H1 (cell line): ENCODE data around the gene DCUN1D4. TPM values are rescaled to one million over a fixed set of nuclear protein-coding genes. Genes with fewer than 3 reads are reported as not detected.

Experiments
- CTCF ChIA-PET: fragments of 300-600 bp; sonication (Branson Sonifier 250); formaldehyde crosslinking; loops from one replicate; lab custom pipeline; 2021; ENCODE audit not compliant: partially characterized antibody; lab: Charles Lee
- POLR2A ChIA-PET: fragments of 300-600 bp; sonication (Branson Sonifier 250); formaldehyde crosslinking; loops from one replicate; lab custom pipeline; 2021; ENCODE audit warnings: inconsistent platforms; ENCODE audit not compliant: partially characterized antibody; lab: Charles Lee
- DNase-seq, 2 experiments: peaks; one replicate each; pipeline versions ENCODE4 v3.0.0 to v3.0.0-alpha.2; 2010 to 2022; ENCODE audit warnings: low spot score in 2 of 2, low read depth in 1 of 2, mixed read lengths in 1 of 2
- FAIRE-seq: peaks from 2 replicates; lab custom pipeline; 2011; peaks lifted over from hg19 to GRCh38; lab: Jason Lieb, UNC
- H2AFZ ChIP-seq: 2 replicates; pipeline ENCODE4 v1.8.1; 2012; ENCODE audit warnings: low read length, inconsistent platforms
- H2AK5ac ChIP-seq: 2 replicates; pipeline ENCODE4 v1.6.1; 2013; ENCODE audit warnings: low read depth, low read length
- H2BK120ac ChIP-seq: replicated peaks from 2 replicates; pipeline ENCODE3; 2013; ENCODE audit warnings: low read depth, low read length, inconsistent platforms
- H2BK12ac ChIP-seq: 2 replicates; pipeline ENCODE4 v1.6.1; 2013; ENCODE audit warnings: low read depth, low read length
- H2BK15ac ChIP-seq: 2 replicates; pipeline ENCODE4 v1.6.1; 2013; ENCODE audit warnings: low read length
- H2BK20ac ChIP-seq: 2 replicates; pipeline ENCODE4 v1.6.1; 2013; ENCODE audit warnings: low read length
- H2BK5ac ChIP-seq: 2 replicates; pipeline ENCODE4 v1.6.1; 2013; ENCODE audit warnings: low read depth, low read length
- H3K14ac ChIP-seq: 2 replicates; pipeline ENCODE4 v1.6.1; 2013; ENCODE audit warnings: inconsistent platforms; ENCODE audit not compliant: insufficient read length
- H3K18ac ChIP-seq: 2 replicates; pipeline ENCODE4 v1.6.1; 2013; ENCODE audit warnings: low read length; ENCODE audit errors: extremely low read depth
- H3K23ac ChIP-seq: 2 replicates; pipeline ENCODE4 v1.6.1; 2013; ENCODE audit warnings: inconsistent platforms; ENCODE audit not compliant: insufficient read length
- H3K23me2 ChIP-seq: 2 replicates; pipeline ENCODE4 v1.6.1; 2013; ENCODE audit warnings: low read depth, low read length
- H3K27ac ChIP-seq: 2 replicates; pipeline ENCODE4 v1.6.1; 2011; ENCODE audit warnings: low read depth, low read length, inconsistent platforms
- H3K27me3 ChIP-seq, 4 experiments: replicated peaks in 1 of 4; 1 replicate in 1 of 4; 2 replicates in 3 of 4; pipeline versions ENCODE4 v1.6.1 to v1.8.1; 2011 to 2013; ENCODE audit warnings: low read length in 3 of 4, mild to moderate bottlenecking in 3 of 4, inconsistent platforms in 2 of 4, mixed read lengths in 2 of 4, moderate library complexity in 1 of 4; ENCODE audit not compliant: control insufficient read depth in 3 of 4, insufficient read depth in 3 of 4; ENCODE audit errors: extremely low read depth in 1 of 4
- H3K36me3 ChIP-seq, 4 experiments: 2 replicates each; pipeline versions ENCODE4 v1.6.1 to v1.8.1; 2011 to 2013; ENCODE audit warnings: mild to moderate bottlenecking in 4 of 4, low read length in 3 of 4, moderate library complexity in 2 of 4, control low read depth in 1 of 4, inconsistent platforms in 1 of 4; ENCODE audit not compliant: insufficient read depth in 4 of 4, control insufficient read depth in 2 of 4
- H3K4ac ChIP-seq: replicated peaks from 2 replicates; pipeline ENCODE3; 2013; ENCODE audit warnings: low read length, low read depth, mixed read lengths, inconsistent platforms; ENCODE audit not compliant: insufficient read length
- H3K4me1 ChIP-seq, 4 experiments: replicated peaks in 1 of 4; 1 replicate in 1 of 4; 2 replicates in 3 of 4; pipeline versions ENCODE4 v1.6.1 to v1.8.1; 2011 to 2013; ENCODE audit warnings: low read length in 3 of 4, inconsistent platforms in 2 of 4, mixed read lengths in 1 of 4; ENCODE audit not compliant: insufficient read depth in 4 of 4, control insufficient read depth in 3 of 4
- H3K4me2 ChIP-seq, 2 experiments: 2 replicates each; pipeline versions ENCODE4 v1.6.1 to v1.8.1; 2011 to 2013; ENCODE audit warnings: low read depth in 2 of 2, low read length in 2 of 2, control low read depth in 1 of 2, inconsistent platforms in 1 of 2, mild to moderate bottlenecking in 1 of 2; ENCODE audit not compliant: insufficient read depth in 1 of 2
- H3K4me3 ChIP-seq, 4 experiments: fragments of 200-600, 300-600 bp in 1 of 4; sonication (generic), shearing (Covaris generic), sonication (Bioruptor Twin) in 1 of 4; 2 replicates each; pipeline versions ENCODE4 v1.5.1 to v1.8.1; 2011 to 2016; ENCODE audit warnings: low read length in 4 of 4, low read depth in 3 of 4, control low read depth in 2 of 4, inconsistent platforms in 2 of 4, mild to moderate bottlenecking in 2 of 4, mixed read lengths in 1 of 4, moderate library complexity in 1 of 4; ENCODE audit not compliant: insufficient read depth in 2 of 4; ENCODE audit errors: extremely low read depth in 1 of 4
- H3K56ac ChIP-seq: replicated peaks from 2 replicates; pipeline ENCODE3; 2013; ENCODE audit warnings: low read depth, mild to moderate bottlenecking, mixed read lengths, low read length, inconsistent platforms; ENCODE audit not compliant: insufficient read length
- H3K79me1 ChIP-seq: 2 replicates; pipeline ENCODE4 v1.6.1; 2013; ENCODE audit warnings: low read depth, low read length, control low read depth
- H3K79me2 ChIP-seq, 2 experiments: 2 replicates each; pipeline versions ENCODE4 v1.6.1 to v1.8.1; 2012 to 2013; ENCODE audit warnings: low read length in 2 of 2, mild to moderate bottlenecking in 2 of 2, inconsistent platforms in 1 of 2; ENCODE audit not compliant: insufficient read depth in 2 of 2, control insufficient read depth in 1 of 2
- H3K9ac ChIP-seq, 4 experiments: replicated peaks in 1 of 4; 1 replicate in 1 of 4; 2 replicates in 3 of 4; pipeline versions ENCODE4 v1.6.1 to v1.8.1; 2011 to 2013; ENCODE audit warnings: low read depth in 3 of 4, low read length in 3 of 4, control low read depth in 2 of 4, mild to moderate bottlenecking in 2 of 4, moderate library complexity in 2 of 4, inconsistent platforms in 1 of 4; ENCODE audit errors: extremely low read depth in 1 of 4
- H3K9me3 ChIP-seq, 2 experiments: 2 replicates each; pipeline versions ENCODE4 v1.6.1 to v1.8.1; 2012 to 2013; ENCODE audit warnings: mild to moderate bottlenecking in 2 of 2, moderate library complexity in 2 of 2, control low read depth in 1 of 2, inconsistent platforms in 1 of 2, low read depth in 1 of 2, low read length in 1 of 2, mixed read lengths in 1 of 2; ENCODE audit not compliant: insufficient read depth in 2 of 2
- H4K20me1 ChIP-seq, 2 experiments: replicated peaks in 1 of 2; 2 replicates each; pipeline versions ENCODE3 to v1.8.1; 2011 to 2013; ENCODE audit warnings: inconsistent platforms in 2 of 2, low read length in 2 of 2, mild to moderate bottlenecking in 1 of 2; ENCODE audit not compliant: insufficient read depth in 2 of 2, control insufficient read depth in 1 of 2
- H4K5ac ChIP-seq: 2 replicates; pipeline ENCODE4 v1.6.1; 2013; ENCODE audit warnings: low read length, low read depth, mixed read lengths, inconsistent platforms; ENCODE audit not compliant: insufficient read length
- H4K8ac ChIP-seq: 2 replicates; pipeline ENCODE4 v1.8.0; 2013; ENCODE audit warnings: mild to moderate bottlenecking, moderate library complexity, low read length, inconsistent platforms; ENCODE audit not compliant: insufficient read depth; ENCODE audit errors: extremely low read depth
- H4K91ac ChIP-seq: replicated peaks from 2 replicates; pipeline ENCODE3; 2013; ENCODE audit warnings: low read length, mixed read lengths, inconsistent platforms; ENCODE audit not compliant: insufficient read length
- POU5F1 ChIP-seq: IDR thresholded peaks from 2 replicates; pipeline ENCODE4 v1.6.1; 2011; ENCODE audit warnings: low read depth, mild to moderate bottlenecking, low read length, moderate library complexity
- RBBP5 ChIP-seq: IDR thresholded peaks from 2 replicates; pipeline ENCODE4 v1.7.1; 2012; ENCODE audit warnings: low read depth, mild to moderate bottlenecking, inconsistent platforms, low read length, moderate library complexity, borderline replicate concordance
- RNF2 ChIP-seq: fragments of 200-900, 300-1000 bp; sonication (generic); IDR thresholded peaks from 2 replicates; pipeline ENCODE4 v1.7.1; 2016; ENCODE audit warnings: borderline replicate concordance, low read depth, mild to moderate bottlenecking, antibody characterized with exemption, low read length; ENCODE audit not compliant: poor library complexity, severe bottlenecking; ENCODE audit errors: missing control alignments
- WGBS, 2 experiments: shearing (Covaris generic) in 1 of 2; methylation state at CpG; one replicate each; pipeline versions ENCODE4 v1.1.6 to v1.1.7; 2013 to 2015; ENCODE audit warnings: low lambda C conversion rate in 2 of 2, mixed read lengths in 2 of 2, inconsistent platforms in 1 of 2, low coverage in 1 of 2, missing lambda C conversion rate in 1 of 2; ENCODE audit not compliant: insufficient replicate concordance in 2 of 2, insufficient coverage in 1 of 2, insufficient read length in 1 of 2; ENCODE audit errors: extremely low coverage in 1 of 2, missing lambda C conversion rate in 1 of 2; 5-methylcytosine and 5-hydroxymethylcytosine counted together
- polyA plus RNA-seq, 7 experiments: library from polyadenylated mRNA; depleted of rRNA in 3 of 7; stranded (reverse) in 5 of 7; unstranded in 2 of 7; fragments of >200 nt in 5 of 7; fragments of 200-250 nt in 2 of 7; gene quantifications; 1 replicate in 5 of 7; 2 replicates in 1 of 7; 4 replicates in 1 of 7; pipeline versions ENCODE4 v1.2.1 to v1.2.3, GENCODE V29; 2011 to 2013; ENCODE audit warnings: missing spikeins in 2 of 7, mixed read lengths in 2 of 7
- total RNA-seq: library from RNA; stranded (reverse); fragmentation: NEBNext Ultra II Directional; extraction: Animal tissue kit (Norgen Biotek cat#: 25700); gene quantifications from 2 replicates; pipeline ENCODE4 v1.2.1, GENCODE V29; 2021
- TF ChIP-seq, protein P1 (sequence below): IDR thresholded peaks from 2 replicates; pipeline ENCODE4 v1.6.1; 2011; ENCODE audit warnings: low read length, improper control_type of control experiment

The DCUN1D4 gene
- total and polyA plus RNA-seq, 2 of the 8 experiments (the other 6 are each of a cell fraction or from before 2014, with no cell fraction given) = 22.9 to 55.9 TPM

DNA sequence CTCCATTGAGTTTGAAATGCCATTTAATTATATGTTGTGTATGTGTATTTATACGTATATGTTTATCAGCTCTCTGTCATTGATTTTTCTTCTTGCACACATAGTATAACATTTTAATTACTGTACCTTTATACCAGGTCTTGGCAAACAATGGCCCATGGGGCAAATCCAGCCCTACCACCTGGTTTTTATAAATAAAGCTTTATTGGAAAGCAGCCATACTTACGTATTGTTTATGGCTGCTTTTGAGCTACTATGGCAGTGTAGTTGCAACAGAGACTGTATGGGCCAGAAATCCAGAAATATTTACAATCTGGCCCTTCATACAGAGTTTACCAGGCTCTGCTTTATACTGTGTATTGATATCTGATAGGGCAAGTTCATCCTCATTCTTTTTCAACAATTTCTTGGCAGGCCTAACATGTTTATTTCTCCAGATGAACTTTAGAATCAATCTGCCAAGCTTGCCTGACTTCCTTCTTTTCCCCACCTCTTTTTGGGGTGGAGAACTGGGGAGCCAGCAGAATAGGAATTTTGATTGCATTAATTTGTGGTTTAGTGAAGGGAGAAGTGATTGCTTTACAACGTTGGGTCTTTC is 15.8 kb downstream of the DCUN1D4 start:
- Histone ChIP-seq H2BK20ac (no peak overlapping the region), H2AK5ac (no peak overlapping the region), H4K8ac (no peak overlapping the region), H3K79me1 (peaks cover 4% of the 10 kb centered on the region), H3K18ac (no peak overlapping the region), H2BK12ac (no peak overlapping the region), H3K4me1 (peaks cover 0 to 12% (median 4%) of the 10 kb centered on the region in 4 experiments; a peak in 5 of 7 replicates), H3K9me3 (no peaks in the 10 kb centered on the region), H3K27me3 (no peaks in the 10 kb centered on the region), H4K20me1 (peaks cover 7% of the 10 kb centered on the region in 2 experiments), H3K36me3 (peaks cover 0 to 8% (median under 1%) of the 10 kb centered on the region in 4 experiments; a peak in 2 of 8 replicates), H3K56ac (no peak overlapping the region), H2BK5ac (no peak overlapping the region), H3K4me3 (no peak overlapping the region), H3K27ac (no peak overlapping the region), H4K5ac (no peak overlapping the region), H3K23ac (no peak overlapping the region), H2AFZ (no peak overlapping the region), H3K79me2 (peaks cover 12 to 94% of the 10 kb centered on the region in 2 experiments; a peak in 3 of 4 replicates), H3K14ac (no peak overlapping the region), H4K91ac (no peak overlapping the region), H2BK120ac (no peak overlapping the region), H3K9ac (no peak overlapping the region), H3K23me2 (no peaks in the 10 kb centered on the region), H2BK15ac (no peak overlapping the region), H3K4ac (no peak overlapping the region), H3K4me2 (no peak overlapping the region)
- FAIRE-seq (no peak), DNase-seq (no peak)
- TF ChIP-seq POU5F1 = no peak
- no peak for TF ChIP-seq RNF2
- no peak for TF ChIP-seq RBBP5
- TF ChIP-seq, protein P1, sequence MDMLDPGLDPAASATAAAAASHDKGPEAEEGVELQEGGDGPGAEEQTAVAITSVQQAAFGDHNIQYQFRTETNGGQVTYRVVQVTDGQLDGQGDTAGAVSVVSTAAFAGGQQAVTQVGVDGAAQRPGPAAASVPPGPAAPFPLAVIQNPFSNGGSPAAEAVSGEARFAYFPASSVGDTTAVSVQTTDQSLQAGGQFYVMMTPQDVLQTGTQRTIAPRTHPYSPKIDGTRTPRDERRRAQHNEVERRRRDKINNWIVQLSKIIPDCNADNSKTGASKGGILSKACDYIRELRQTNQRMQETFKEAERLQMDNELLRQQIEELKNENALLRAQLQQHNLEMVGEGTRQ = no peak
- POLR2A ChIA-PET = interaction anchor here (1.8 kb wide), 1 partner anchor 12 kb away, joined by 9 read pairs; no protein-coding TSS in a partner anchor
- WGBS, 2 experiments = 91% methylated on average over 3 of the region's 3 CpGs; no CpG with 5 or more reads in 1 of the 2 experiments
- CTCF ChIA-PET = interaction anchor here (0.9 kb wide), 1 partner anchor 11 kb away, joined by 7 read pairs; no protein-coding TSS in a partner anchor
